Endothelial cell of umbilical vein (primary cell): ENCODE data around the gene PPP1R3A. TPM values are rescaled to one million over a fixed set of nuclear protein-coding genes. Genes with fewer than 3 reads are reported as not detected.

Source experiments
- BruUV-seq: library from RNA; stranded (reverse); fragments of 400-500 nt; replicated peaks from 2 replicates; lab custom pipeline; 2021; lab: Mats Ljungman, UMichigan
- CTCF ChIA-PET: fragments of 300-600, 350-600 bp; sonication (Branson Sonifier 250); formaldehyde crosslinking; loops from one replicate; lab custom pipeline; 2021; ENCODE audit warnings: antibody characterized with exemption, inconsistent platforms; lab: Charles Lee
- POLR2A ChIA-PET: fragments of 300-600, 350-600 bp; sonication (Branson Sonifier 250); formaldehyde crosslinking; loops from one replicate; lab custom pipeline; 2021; ENCODE audit warnings: antibody characterized with exemption, inconsistent platforms; lab: Charles Lee
- DNase-seq: peaks from one replicate; pipeline ENCODE4 v3.0.0-alpha.2; 2011; ENCODE audit warnings: low read depth, low spot score
- FAIRE-seq: peaks from 2 replicates; lab custom pipeline; 2011; peaks lifted over from hg19 to GRCh38; lab: Jason Lieb, UNC
- H2AFZ ChIP-seq: 2 replicates; pipeline ENCODE4 v1.6.0; 2012; ENCODE audit warnings: low read depth, low read length, control low read depth, inconsistent platforms
- H3K27ac ChIP-seq: 2 replicates; pipeline ENCODE4 v1.5.1; 2011; ENCODE audit warnings: low read depth, mild to moderate bottlenecking, control low read depth, low read length, moderate library complexity; ENCODE audit not compliant: insufficient read depth
- H3K27me3 ChIP-seq, 2 experiments: 2 replicates each; pipeline versions ENCODE4 v1.6.0 to v1.6.1; 2011; ENCODE audit warnings: low read length in 2 of 2, mixed read lengths in 1 of 2; ENCODE audit not compliant: control insufficient read depth in 2 of 2, insufficient read depth in 2 of 2
- H3K36me3 ChIP-seq, 2 experiments: 2 replicates in 1 of 2; 3 replicates in 1 of 2; pipeline ENCODE4 v1.5.1; 2011; ENCODE audit warnings: low read length in 2 of 2, mild to moderate bottlenecking in 1 of 2, moderate library complexity in 1 of 2; ENCODE audit not compliant: control insufficient read depth in 2 of 2, insufficient read depth in 2 of 2; ENCODE audit errors: extremely low read depth in 1 of 2
- H3K4me1 ChIP-seq: 3 replicates; pipeline ENCODE4 v1.5.1; 2011; ENCODE audit warnings: mild to moderate bottlenecking, low read length; ENCODE audit not compliant: control insufficient read depth, insufficient read depth; ENCODE audit errors: extremely low read depth
- H3K4me2 ChIP-seq: 2 replicates; pipeline ENCODE4 v1.6.1; 2011; ENCODE audit warnings: low read length, control low read depth, mixed read lengths; ENCODE audit not compliant: insufficient read depth
- H3K4me3 ChIP-seq, 3 experiments: fragments of 200-600 bp in 1 of 3; sonication (generic), shearing (Covaris generic) in 1 of 3; replicated peaks in 1 of 3; 2 replicates each; pipeline ENCODE4 v1.5.1; 2011 to 2016; ENCODE audit warnings: control low read depth in 3 of 3, low read length in 3 of 3, mild to moderate bottlenecking in 2 of 3, inconsistent platforms in 1 of 3, low read depth in 1 of 3, moderate library complexity in 1 of 3; ENCODE audit not compliant: insufficient read depth in 1 of 3
- H3K79me2 ChIP-seq: 2 replicates; pipeline ENCODE4 v1.6.0; 2012; ENCODE audit warnings: low read length, inconsistent platforms; ENCODE audit not compliant: control insufficient read depth, insufficient read depth
- H3K9ac ChIP-seq: replicated peaks from 2 replicates; pipeline ENCODE3; 2011; ENCODE audit warnings: low read length, control low read depth; ENCODE audit not compliant: insufficient read depth; ENCODE audit errors: extremely low read depth
- H3K9me1 ChIP-seq: replicated peaks from 3 replicates; pipeline ENCODE4 v1.6.0; 2011; ENCODE audit warnings: mild to moderate bottlenecking, low read length; ENCODE audit not compliant: control insufficient read depth, insufficient read depth; ENCODE audit errors: extremely low read depth
- H3K9me3 ChIP-seq: replicated peaks from 2 replicates; pipeline ENCODE4 v1.5.1; 2012; ENCODE audit warnings: low read length, inconsistent platforms; ENCODE audit not compliant: control insufficient read depth, insufficient read depth
- H4K20me1 ChIP-seq: replicated peaks from 2 replicates; pipeline ENCODE3; 2011; ENCODE audit warnings: mild to moderate bottlenecking, low read length; ENCODE audit not compliant: control insufficient read depth, insufficient read depth; ENCODE audit errors: extremely low read depth
- EZH2 ChIP-seq: IDR thresholded peaks from 2 replicates; pipeline ENCODE4 v1.6.1; 2012; ENCODE audit warnings: borderline replicate concordance, low read depth, mild to moderate bottlenecking, moderate library complexity, low read length, inconsistent platforms; ENCODE audit not compliant: severe bottlenecking
- FOS ChIP-seq: IDR thresholded peaks from 2 replicates; pipeline ENCODE4 v1.6.1; 2011; ENCODE audit warnings: mild to moderate bottlenecking, low read length, moderate library complexity, borderline replicate concordance; ENCODE audit not compliant: insufficient read depth
- GATA2 ChIP-seq: IDR thresholded peaks from 2 replicates; pipeline ENCODE4 v1.7.0; 2011; ENCODE audit warnings: low read depth, mild to moderate bottlenecking, moderate library complexity, mixed read lengths, low read length; ENCODE audit not compliant: insufficient read length, insufficient read depth
- JUN ChIP-seq: IDR thresholded peaks from 2 replicates; pipeline ENCODE4 v1.6.1; 2011; ENCODE audit warnings: borderline replicate concordance, low read depth; ENCODE audit not compliant: insufficient read length, insufficient read depth
- MYC ChIP-seq: IDR thresholded peaks from one replicate; pipeline ENCODE4 v1.6.1; 2011; ENCODE audit warnings: mild to moderate bottlenecking, low read depth, low read length
- POLR2A ChIP-seq: IDR thresholded peaks from 2 replicates; pipeline ENCODE4 v1.6.1; 2012; ENCODE audit warnings: low read depth, mild to moderate bottlenecking, control low read depth, low read length
- POLR2AphosphoS5 ChIP-seq: IDR thresholded peaks from 2 replicates; pipeline ENCODE4 v1.6.1; 2012; ENCODE audit warnings: low read depth, mild to moderate bottlenecking, control low read depth, low read length, moderate library complexity; ENCODE audit not compliant: insufficient read depth
- dilution Hi-C: fragments of 300-500 bp; cut with MboI; formaldehyde crosslinking; loops from one replicate; pipeline ENCODE4 v1.15.0; 2019; ENCODE audit warnings: low sequenced_read_pairs; ENCODE audit not compliant: extremely low pct_ligation_motif_present
- intact Hi-C: fragments of 100-400 bp; cut with micrococcal nuclease; formaldehyde crosslinking; loops from one replicate; pipeline ENCODE4 v1.10.0; 2022
- polyA plus RNA-seq, 4 experiments: library from polyadenylated mRNA; depleted of rRNA in 3 of 4; stranded (reverse) in 3 of 4; unstranded in 1 of 4; fragments of >200 nt; gene quantifications; 2 replicates each; pipeline versions ENCODE4 v1.2.1 to v1.2.3, GENCODE V29; 2011 to 2012; ENCODE audit warnings: missing spikeins in 1 of 4
- total RNA-seq: library from RNA; stranded (reverse); gene quantifications from 2 replicates; pipeline ENCODE4 v1.2.3, GENCODE V29; 2021
- TF ChIP-seq, protein P1 (sequence below): IDR thresholded peaks from 2 replicates; pipeline ENCODE4 v1.6.1; 2011; ENCODE audit not compliant: insufficient read depth, insufficient read length
- TF ChIP-seq, protein P2 (sequence below), 2 donors: IDR thresholded peaks; 1 replicate in 1 of 2; 2 replicates in 1 of 2; pipeline ENCODE4 v1.5.1; 2011; ENCODE audit warnings: low read length in 2 of 2, mild to moderate bottlenecking in 2 of 2, moderate library complexity in 2 of 2, control low read depth in 1 of 2, inconsistent platforms in 1 of 2, low read depth in 1 of 2; ENCODE audit not compliant: insufficient read depth in 1 of 2; ENCODE audit errors: extremely low read depth in 1 of 2

Gene PPP1R3A
- total and polyA plus RNA-seq, 2 donors (not counting 3 experiments of a cell fraction or from before 2014, with no cell fraction given) = not detected

- H2AFZ ChIP-seq = no peak overlapping the region
- no peak overlapping the region for H3K4me2 ChIP-seq
- H3K9me1 ChIP-seq = no peaks in the 10 kb centered on the region
- dilution Hi-C loops = no loop called here
- no peak overlapping the region for H3K9ac ChIP-seq
- CTCF ChIA-PET = no interaction called here
- no peak overlapping the region for H3K27ac ChIP-seq
- no peaks in the 10 kb centered on the region for H3K36me3 ChIP-seq
- intact Hi-C loops = no loop called here
- H3K9me3 ChIP-seq = no peaks in the 10 kb centered on the region
- H3K27me3 ChIP-seq = no peaks in the 10 kb centered on the region
- H3K4me1 ChIP-seq = no peaks in the 10 kb centered on the region
- no peaks in the 10 kb centered on the region for H4K20me1 ChIP-seq
- DNase-seq (no peak), FAIRE-seq (no peak)
- POLR2A ChIA-PET = no interaction called here
- no peak overlapping the region for H3K4me3 ChIP-seq
- H3K79me2 ChIP-seq = no peaks in the 10 kb centered on the region
- BruUV-seq = no TSS peak
- TF ChIP-seq GATA2 (no peak), POLR2AphosphoS5 (no peak), FOS (no peak), POLR2A (no peak)
- TF ChIP-seq, protein P1, sequence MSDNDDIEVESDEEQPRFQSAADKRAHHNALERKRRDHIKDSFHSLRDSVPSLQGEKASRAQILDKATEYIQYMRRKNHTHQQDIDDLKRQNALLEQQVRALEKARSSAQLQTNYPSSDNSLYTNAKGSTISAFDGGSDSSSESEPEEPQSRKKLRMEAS = no peak
- TF ChIP-seq, protein P2, sequence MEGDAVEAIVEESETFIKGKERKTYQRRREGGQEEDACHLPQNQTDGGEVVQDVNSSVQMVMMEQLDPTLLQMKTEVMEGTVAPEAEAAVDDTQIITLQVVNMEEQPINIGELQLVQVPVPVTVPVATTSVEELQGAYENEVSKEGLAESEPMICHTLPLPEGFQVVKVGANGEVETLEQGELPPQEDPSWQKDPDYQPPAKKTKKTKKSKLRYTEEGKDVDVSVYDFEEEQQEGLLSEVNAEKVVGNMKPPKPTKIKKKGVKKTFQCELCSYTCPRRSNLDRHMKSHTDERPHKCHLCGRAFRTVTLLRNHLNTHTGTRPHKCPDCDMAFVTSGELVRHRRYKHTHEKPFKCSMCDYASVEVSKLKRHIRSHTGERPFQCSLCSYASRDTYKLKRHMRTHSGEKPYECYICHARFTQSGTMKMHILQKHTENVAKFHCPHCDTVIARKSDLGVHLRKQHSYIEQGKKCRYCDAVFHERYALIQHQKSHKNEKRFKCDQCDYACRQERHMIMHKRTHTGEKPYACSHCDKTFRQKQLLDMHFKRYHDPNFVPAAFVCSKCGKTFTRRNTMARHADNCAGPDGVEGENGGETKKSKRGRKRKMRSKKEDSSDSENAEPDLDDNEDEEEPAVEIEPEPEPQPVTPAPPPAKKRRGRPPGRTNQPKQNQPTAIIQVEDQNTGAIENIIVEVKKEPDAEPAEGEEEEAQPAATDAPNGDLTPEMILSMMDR (IDR thresholded peaks at IDR 0.05; ENCODE audit: extremely low read depth in 1 of 2, insufficient read depth in 1 of 2, low read depth in 1 of 2, low read length in 2 of 2) = no peak
These were observed 44.5 kb upstream of the PPP1R3A start for GRCh38 chr7:113963356-113963755.

- no peaks in the 10 kb centered on the region for H3K36me3 ChIP-seq
- no TSS peak for BruUV-seq
- no peaks in the 10 kb centered on the region for H3K9me3 ChIP-seq
- H3K4me3 ChIP-seq = no peak overlapping the region
- H3K27me3 ChIP-seq = no peaks in the 10 kb centered on the region
- POLR2A ChIA-PET = no interaction called here
- intact Hi-C loops (no loop called here), dilution Hi-C loops (no loop called here)
- DNase-seq (no peak), FAIRE-seq (no peak)
- CTCF ChIA-PET = no interaction called here
- TF ChIP-seq POLR2AphosphoS5 (no peak), POLR2A (no peak), MYC (no peak), GATA2 (no peak), FOS (no peak), EZH2 (no peak), JUN (no peak)
- TF ChIP-seq, protein P2 (IDR thresholded peaks at IDR 0.05; ENCODE audit: extremely low read depth in 1 of 2, insufficient read depth in 1 of 2, low read depth in 1 of 2, low read length in 2 of 2) = no peak
- TF ChIP-seq, protein P1 = no peak
- no peak overlapping the region for H2AFZ ChIP-seq
- H3K4me1 ChIP-seq = no peaks in the 10 kb centered on the region
- no peaks in the 10 kb centered on the region for H3K79me2 ChIP-seq
- no peaks in the 10 kb centered on the region for H4K20me1 ChIP-seq
- H3K9me1 ChIP-seq = no peaks in the 10 kb centered on the region
- H3K4me2 ChIP-seq = no peak overlapping the region
- no peak overlapping the region for H3K27ac ChIP-seq
- H3K9ac ChIP-seq = no peak overlapping the region
These were observed 41.1 kb upstream of the PPP1R3A start for GRCh38 chr7:113959910-113960309.
